HG02973 (cell line): ENCODE results near the gene MSANTD3.

Source experiments
- ATAC-seq: cut with Tn5 transposase; IDR thresholded peaks from one replicate; pipeline ENCODE4 v1.9.1; 2021; ENCODE audit warnings: moderate library complexity; ENCODE audit not compliant: unreplicated experiment

The MSANTD3 gene

GRCh38 chr9:100499460-100499859, 72.5 kb downstream of the MSANTD3 start:
- no peak for ATAC-seq

DNA sequence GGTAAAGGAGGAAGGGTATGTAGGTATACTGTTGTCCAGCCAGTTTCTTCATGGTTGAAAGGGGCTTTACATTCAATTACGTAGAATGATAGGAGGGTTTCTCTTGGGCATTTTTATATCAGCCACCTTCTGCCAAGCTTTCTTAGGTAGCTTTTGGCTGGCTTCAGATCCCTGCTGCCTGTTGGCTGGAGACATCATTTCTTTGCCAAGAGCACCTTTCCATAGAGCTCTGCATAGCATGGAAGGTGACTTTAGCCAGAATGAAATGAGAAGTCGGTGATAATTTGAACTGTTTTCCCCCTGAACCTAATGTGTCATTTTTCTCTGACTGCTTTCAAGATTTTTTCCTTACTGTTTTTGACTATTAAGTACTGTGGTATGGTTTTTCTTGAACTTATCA, 72.9 kb downstream of the MSANTD3 start:
- ATAC-seq, result no peak
